GM11168 (cell line): ENCODE measurements around the gene CHD5.

Experiments
- in situ Hi-C: fragments of 300-500 bp; cut with MboI; formaldehyde crosslinking; loops from one replicate; pipeline ENCODE4 v1.12.0; 2022; ENCODE audit warnings: low sequenced_read_pairs; ENCODE audit not compliant: unreplicated experiment

CHD5 gene

GRCh38 chr1:6103854-6104530 is 76.1 kb downstream of the CHD5 start:
- in situ Hi-C loops, result no loop called here

DNA sequence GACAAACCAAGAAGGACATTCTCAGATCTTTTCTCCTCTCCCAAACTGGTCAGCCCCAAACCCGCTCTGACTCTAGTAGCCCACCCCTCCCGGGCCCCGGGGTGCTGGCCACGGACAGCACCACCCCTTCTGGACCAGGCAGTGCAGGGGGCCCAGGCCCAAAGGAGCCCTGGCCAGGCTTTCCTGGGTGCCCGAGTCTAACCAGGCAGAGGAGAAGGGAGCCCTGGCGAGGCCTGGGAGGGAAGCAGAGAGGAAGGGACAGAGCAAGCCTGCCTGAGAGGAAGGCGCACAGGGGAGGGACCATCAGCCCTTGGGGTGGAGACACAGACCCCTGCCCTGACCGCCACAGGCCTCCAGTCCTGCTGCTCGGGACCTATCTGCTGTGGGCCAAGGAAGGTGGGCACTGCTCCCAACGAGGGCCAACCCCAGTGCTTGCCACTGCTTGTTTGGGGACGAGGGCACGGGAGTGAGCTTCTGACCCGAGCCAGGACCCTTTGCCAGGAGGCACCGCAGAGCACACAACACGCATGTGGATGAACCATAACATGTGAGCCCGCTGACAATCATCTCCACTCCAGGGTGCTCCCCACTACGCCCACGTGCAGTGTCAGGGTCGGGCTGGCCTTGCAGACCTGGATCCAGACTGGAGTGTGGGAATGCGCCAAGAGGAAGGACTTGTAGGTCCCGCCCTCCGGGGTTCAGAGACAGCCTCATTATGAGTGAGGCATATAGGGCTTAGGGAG is 76.8 kb downstream of the CHD5 start:
- in situ Hi-C loops, result no loop called here

- in situ Hi-C loops, result no loop called here
Observed at GRCh38 chr1:6102532-6102845, 77.6 kb downstream of the CHD5 start.

DNA sequence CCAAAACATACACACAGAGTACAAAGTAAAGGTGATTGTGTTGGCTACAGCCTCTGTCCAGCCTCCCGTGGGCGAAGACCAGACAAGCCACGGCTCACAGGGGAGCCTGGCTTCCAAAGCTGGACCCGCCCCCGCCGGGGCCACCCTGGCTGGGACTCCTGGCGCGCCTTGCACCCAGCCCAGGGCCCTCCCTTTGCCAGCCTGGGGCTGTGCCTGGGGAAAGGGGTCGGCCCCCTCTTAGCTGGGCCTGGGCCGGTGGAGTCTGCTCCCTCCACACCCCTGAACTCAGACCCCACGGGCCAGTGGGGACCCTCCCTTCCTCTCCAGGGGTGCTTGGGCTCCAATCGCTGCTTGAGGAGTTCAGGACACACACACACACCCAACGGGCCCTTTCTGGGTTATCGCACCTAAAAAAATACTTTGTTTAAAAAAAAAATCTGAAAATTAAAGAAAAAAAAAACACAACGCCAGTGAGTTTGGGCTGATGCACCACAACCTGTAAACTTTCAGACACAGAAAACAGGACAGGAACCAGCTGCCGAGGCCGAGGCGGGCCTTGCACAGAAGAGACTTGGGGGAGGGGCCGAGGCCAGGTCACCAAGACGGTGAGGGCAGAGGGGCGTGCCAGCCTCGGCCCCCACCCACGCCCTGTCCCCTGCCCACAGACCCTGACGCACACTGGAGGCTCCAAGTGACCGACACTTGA is 78.1 kb downstream of the CHD5 start:
- in situ Hi-C loops, result no loop called here

- in situ Hi-C loops, result no loop called here
Observed at GRCh38 chr1:6100861-6101783, 79.0 kb downstream of the CHD5 start.

DNA sequence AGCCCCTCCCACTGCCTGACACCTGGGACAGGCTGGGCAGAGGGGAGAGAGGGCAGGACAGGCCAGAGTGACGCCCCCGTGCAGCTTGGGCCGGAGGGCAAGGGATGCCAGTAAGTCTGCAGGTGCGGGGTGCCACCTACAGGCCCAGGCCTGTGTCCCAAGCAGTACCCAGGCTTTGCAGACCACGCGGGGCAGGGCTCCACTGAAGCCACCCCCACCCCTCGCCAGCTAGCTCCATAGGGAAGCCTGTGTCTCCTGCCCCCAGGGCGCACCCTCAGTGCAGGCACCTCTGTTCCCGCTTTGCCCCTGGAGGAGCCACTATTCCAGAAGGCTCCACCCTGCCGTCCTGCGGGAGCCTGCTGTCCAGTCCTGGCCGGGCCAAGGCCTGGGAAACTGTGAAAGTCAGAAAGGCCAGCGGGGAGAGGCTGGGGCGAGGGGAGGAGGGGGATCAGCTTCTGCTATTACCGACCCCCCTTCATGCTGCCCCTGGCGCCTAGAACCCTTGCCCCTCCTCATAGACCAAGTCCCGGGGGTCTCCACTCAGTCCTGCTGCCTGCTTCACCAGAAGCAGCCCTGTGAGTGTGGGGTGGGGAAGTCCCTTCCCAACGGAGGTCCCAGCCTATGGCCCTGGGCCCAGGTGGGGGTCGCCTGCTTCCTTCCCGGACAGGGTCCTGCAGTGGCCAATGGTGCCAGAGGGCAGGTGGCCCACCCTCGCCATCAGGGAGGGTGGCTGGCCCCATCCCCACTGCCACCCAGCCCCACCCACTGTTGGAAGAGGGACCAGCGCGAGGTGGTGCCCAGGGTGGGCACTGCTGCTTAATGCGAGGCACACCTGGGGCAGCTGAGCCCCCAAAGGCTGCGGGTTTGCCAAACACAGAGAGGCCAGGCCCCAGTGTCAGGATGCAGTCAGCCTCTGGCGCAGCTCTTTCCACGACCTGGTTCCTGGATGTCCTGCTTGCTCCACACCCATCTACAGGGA is 80.0 kb downstream of the CHD5 start:
- in situ Hi-C loops, result no loop called here

GRCh38 chr1:6099297-6099696 is 80.8 kb downstream of the CHD5 start:
- in situ Hi-C loops, result no loop called here

- in situ Hi-C loops, result no loop called here
Observed at GRCh38 chr1:6098303-6099215, 81.6 kb downstream of the CHD5 start.

DNA sequence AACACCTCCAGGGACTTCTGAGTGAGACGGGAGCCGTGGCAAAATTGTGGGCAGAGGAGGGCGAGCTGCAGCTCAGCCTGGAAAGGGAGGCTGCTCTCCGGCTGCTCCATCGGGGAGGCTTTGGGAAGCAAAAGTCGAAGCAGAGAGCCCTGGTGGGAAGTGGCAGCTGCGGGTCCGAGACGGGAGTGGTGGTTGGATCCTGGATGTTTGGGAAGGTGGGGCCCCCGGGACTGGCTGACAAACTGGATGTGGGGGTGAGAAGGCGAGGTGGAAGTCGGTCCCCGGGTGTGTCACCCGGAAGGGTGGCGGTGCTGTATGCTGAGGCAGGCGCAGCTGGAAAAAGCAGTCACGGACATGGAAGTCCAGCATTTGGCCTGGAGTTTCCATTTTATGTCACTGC is 82.3 kb downstream of the CHD5 start:
- in situ Hi-C loops, result no loop called here

- in situ Hi-C loops, result no loop called here
Observed at GRCh38 chr1:6097117-6097595, 83.0 kb downstream of the CHD5 start.

DNA sequence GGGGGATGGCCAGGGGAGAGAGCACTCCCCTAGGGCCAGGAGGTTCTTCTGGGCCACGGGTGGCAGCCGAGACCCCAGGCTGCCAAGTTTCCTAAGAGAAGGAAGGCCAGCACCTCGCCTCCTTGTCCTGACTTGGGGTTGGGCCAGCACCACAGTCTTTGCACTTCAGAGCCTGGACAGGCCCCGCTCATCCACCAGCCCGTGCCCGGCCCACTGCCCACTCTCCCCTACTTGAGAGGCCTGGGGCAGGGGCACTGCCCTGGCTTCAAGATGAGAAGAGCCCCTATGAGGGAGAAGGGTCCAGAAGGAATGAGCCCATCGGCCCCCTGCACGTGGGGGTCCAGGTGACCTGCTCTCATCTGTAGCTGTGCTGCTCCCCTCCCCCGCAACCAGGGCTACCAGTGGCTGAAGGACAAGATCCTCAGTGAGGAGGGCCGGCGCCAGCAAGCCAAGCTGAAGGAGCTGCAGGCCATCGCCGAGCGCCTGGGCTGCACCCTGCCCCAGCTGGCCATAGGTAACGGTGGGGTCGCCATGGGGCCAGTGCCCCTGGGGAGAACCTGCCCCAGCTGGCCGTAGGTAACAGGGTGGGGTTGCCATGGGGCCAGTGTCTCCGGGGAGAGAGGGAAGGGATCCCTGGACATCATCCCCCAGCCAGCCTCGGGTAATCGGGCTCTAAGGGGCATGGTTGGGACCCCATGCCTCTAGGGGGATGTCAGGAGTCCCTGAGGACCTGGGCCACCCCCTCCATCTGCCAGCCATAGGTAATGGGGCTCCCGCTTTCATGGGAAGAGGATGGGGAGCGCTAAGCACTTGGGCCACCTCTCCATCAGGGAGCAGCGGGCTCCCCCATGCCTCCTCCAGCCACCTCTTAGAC is 83.6 kb downstream of the CHD5 start:
- in situ Hi-C loops, result no loop called here

DNA sequence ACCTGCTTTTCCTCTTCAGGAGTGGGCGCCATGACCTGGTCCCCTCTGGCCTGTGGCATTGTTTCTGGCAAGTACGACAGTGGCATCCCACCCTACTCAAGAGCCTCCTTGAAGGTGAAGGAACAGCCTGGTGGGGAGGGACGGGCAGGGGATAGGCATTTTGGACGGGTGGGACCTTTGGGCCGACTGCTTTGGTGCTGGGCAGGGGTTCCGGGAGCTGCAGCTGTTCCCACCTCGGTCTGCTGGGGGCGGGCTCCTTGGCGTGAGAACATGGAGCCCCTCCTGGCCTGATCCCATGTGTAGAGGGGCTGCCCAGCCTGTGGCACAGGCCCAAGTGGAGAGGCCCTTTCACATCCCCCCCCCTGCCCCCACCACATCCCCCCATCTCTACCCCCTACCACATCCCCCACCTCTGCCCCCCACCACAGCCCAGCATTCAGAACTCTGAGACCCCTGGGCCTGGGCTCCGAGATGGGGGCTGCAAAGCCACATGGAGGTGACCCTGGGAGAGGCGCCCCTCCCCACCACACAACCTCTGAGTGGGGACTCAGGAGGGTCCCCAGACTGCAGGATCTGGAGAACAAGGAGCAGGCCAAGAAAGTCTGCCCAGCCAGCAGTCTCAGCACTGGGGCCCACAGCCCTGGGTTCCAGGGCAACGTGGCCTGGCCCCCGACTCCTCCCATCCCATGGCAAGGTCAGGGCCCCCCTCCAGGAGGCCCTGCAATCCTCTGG is 84.4 kb downstream of the CHD5 start:
- in situ Hi-C loops, result no loop called here

DNA sequence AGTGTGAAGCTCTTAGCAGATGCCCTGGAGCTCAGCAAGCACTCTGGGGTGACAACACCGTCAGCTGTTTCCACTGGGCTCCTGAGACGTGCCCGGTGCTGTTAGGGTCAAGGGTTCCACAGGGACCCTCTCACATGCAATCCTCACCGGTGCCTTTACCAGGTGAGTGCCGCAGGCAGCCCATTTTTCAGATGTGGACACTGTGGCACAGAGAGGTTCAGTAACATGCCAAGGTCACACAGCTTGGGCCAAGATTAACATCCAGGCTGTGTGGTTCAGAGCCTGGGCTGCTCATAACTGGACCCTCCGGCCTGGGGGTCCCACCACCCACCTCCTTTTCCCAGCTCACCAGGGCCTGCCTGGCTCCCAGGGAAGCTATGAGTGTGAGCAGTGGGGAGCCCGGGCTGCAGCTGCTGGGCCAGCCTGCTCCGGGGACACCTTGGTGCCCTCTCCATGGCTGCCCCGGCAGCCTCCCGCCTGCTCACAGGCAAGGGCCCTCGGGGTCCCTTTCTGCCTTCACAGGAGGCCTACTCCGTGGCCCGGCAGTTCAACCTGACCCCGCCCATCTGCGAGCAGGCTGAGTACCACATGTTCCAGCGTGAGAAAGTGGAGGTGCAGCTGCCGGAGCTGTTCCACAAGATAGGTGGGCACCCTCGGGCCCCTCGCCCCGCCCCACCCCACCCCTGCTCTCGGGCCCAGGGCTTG is 85.2 kb downstream of the CHD5 start:
- in situ Hi-C loops, result no loop called here

DNA sequence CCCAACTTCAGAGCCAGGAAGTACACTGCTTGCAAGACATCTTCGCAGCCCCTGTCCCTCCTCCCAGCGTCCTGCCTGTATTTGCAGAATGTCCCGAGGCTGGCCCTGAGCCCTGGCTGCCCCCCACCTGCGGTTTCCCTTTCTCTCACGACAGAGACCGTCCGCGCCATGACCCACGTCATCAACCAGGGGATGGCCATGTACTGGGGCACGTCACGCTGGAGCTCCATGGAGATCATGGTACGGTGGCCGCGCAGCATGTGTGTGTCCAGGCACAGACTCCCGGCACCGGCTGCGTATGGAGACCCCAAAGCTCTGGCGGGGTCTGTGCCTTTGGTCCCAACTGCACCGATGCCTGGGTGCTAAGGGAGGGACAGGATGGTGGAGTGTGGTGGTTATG is 85.9 kb downstream of the CHD5 start:
- in situ Hi-C loops, result no loop called here

DNA sequence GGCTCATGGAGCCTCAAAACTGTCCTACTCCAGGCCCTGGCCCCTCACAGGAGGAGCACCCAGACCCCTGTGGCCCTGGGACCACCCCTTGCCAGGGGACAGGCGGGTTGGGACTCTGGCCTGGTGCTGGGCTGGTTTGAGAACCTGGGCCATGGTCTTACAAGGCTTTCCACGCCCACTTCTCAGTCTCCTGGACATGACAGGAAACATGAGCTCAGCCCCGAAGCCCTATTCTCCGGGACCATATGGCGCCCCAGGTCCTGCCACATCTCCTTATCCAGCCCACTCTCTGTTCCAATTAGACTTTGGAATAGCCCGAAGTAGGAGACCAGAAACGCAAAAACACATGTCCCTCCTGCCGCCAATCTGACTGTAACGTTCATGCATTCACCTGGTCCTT is 86.5 kb downstream of the CHD5 start:
- in situ Hi-C loops, result no loop called here

DNA sequence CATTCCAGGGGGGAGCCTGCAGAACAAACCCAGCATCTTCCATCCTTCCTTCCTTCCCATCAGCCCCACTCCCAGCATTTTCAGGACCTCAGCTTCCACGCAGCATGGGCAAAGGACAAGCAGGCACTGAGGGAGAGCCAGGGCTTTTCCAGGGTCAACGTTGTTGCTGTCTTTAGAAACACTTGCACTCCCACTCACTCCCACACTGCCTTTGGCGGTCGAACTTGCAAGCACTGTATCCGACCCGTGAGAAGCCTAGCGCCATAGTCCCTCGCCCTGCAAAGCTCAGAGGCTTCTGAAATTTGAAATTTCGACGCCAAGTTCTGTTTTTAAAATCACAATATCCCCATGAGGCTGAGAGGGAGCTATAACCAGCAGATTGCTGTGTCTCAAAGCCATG is 87.0 kb downstream of the CHD5 start:
- in situ Hi-C loops, result no loop called here
